OCI-LY7 (cell line): ENCODE results near the gene NEAT1. TPM values are rescaled to one million over a fixed set of nuclear protein-coding genes. Genes with fewer than 3 reads are reported as not detected.
"Not testable (repeated sequence)": the region's sequence is repeated elsewhere in the genome, so short reads cannot be mapped to it uniquely, and the experiment has no call there.

ENCODE experiments used
- BruUV-seq: library from RNA; stranded (reverse); fragments of 400-500 nt; replicated peaks from 2 replicates; lab custom pipeline; 2021; lab: Mats Ljungman, UMichigan
- CTCF ChIA-PET: fragments of 300-600 bp; sonication (Branson Sonifier 250); formaldehyde crosslinking; loops from one replicate; lab custom pipeline; 2022; ENCODE audit warnings: antibody characterized with exemption; ENCODE audit not compliant: unreplicated experiment; lab: Charles Lee
- POLR2A ChIA-PET: fragments of 300-600 bp; sonication (Branson Sonifier 250); formaldehyde crosslinking; loops from one replicate; lab custom pipeline; 2022; ENCODE audit warnings: antibody characterized with exemption; lab: Charles Lee
- DNase-seq: peaks from one replicate; pipeline ENCODE4 v3.0.0-alpha.2; 2015; ENCODE audit warnings: low spot score
- H2AFZ ChIP-seq: fragments of 200-600 bp; sonication (generic), shearing (Covaris generic); 2 replicates; pipeline ENCODE4 v1.6.1; 2014; ENCODE audit warnings: mild to moderate bottlenecking, antibody characterized with exemption, low read length, moderate library complexity
- H3K27ac ChIP-seq: fragments of 200-600 bp; sonication (generic); 2 replicates; pipeline ENCODE4 v1.5.1; 2014; ENCODE audit warnings: mixed run types, low read depth, mild to moderate bottlenecking, moderate library complexity, low read length, inconsistent platforms; ENCODE audit not compliant: poor library complexity, severe bottlenecking
- H3K36me3 ChIP-seq: fragments of 200-600 bp; sonication (generic); 2 replicates; pipeline ENCODE4 v1.6.1; 2014; ENCODE audit warnings: mild to moderate bottlenecking, antibody characterized with exemption, low read length, moderate library complexity, mixed read lengths; ENCODE audit not compliant: insufficient read depth
- H3K4me1 ChIP-seq: fragments of 200-600 bp; sonication (generic); 2 replicates; pipeline ENCODE4 v1.5.1; 2014; ENCODE audit warnings: mild to moderate bottlenecking, low read length; ENCODE audit not compliant: insufficient read depth, poor library complexity, severe bottlenecking
- H3K4me2 ChIP-seq: fragments of 200-600 bp; sonication (generic); 2 replicates; pipeline ENCODE4 v1.6.1; 2014; ENCODE audit warnings: mild to moderate bottlenecking, low read length
- H3K4me3 ChIP-seq: fragments of 200-600 bp; sonication (generic); 2 replicates; pipeline ENCODE4 v1.5.1; 2014; ENCODE audit warnings: mild to moderate bottlenecking, low read depth, low read length; ENCODE audit not compliant: poor library complexity, severe bottlenecking
- H3K79me2 ChIP-seq: fragments of 200-600 bp; sonication (generic); 2 replicates; pipeline ENCODE4 v1.6.1; 2016; ENCODE audit warnings: low read depth, mild to moderate bottlenecking, low read length, moderate library complexity, mixed read lengths; ENCODE audit not compliant: insufficient read depth
- H3K9me2 ChIP-seq: fragments of 200-600 bp; sonication (generic); 2 replicates; pipeline ENCODE4 v1.6.1; 2016; ENCODE audit warnings: mild to moderate bottlenecking, low read length, mixed read lengths; ENCODE audit not compliant: insufficient read depth
- H3K9me3 ChIP-seq: fragments of 200-600 bp; sonication (generic); 2 replicates; pipeline ENCODE4 v1.6.1; 2014; ENCODE audit warnings: mild to moderate bottlenecking, mixed run types, low read length, mixed read lengths
- H4K20me1 ChIP-seq: fragments of 200-600 bp; sonication (generic); 2 replicates; pipeline ENCODE4 v1.6.1; 2014; ENCODE audit warnings: mild to moderate bottlenecking, antibody characterized with exemption, low read length, moderate library complexity, mixed read lengths; ENCODE audit not compliant: insufficient read depth
- CTCF ChIP-seq: fragments of 200-600 bp; sonication (generic); conservative IDR thresholded peaks from 2 replicates; pipeline ENCODE4 v1.5.1; 2014; ENCODE audit warnings: mild to moderate bottlenecking, antibody characterized with exemption, low read length, moderate library complexity, mixed read lengths
- EZH2phosphoT487 ChIP-seq: fragments of 200-600 bp; sonication (generic); IDR thresholded peaks from 2 replicates; pipeline ENCODE4 v1.6.1; 2018; ENCODE audit warnings: low read depth, borderline replicate concordance, mild to moderate bottlenecking, mixed run types, antibody characterized with exemption, low read length, moderate library complexity, mixed read lengths
- intact Hi-C: fragments of 100-400 bp; cut with micrococcal nuclease; formaldehyde crosslinking; loops from one replicate; pipeline ENCODE4 v1.10.0; 2022; ENCODE audit not compliant: unreplicated experiment
- total RNA-seq, 2 experiments: library from RNA; depleted of rRNA in 1 of 2; stranded (reverse); fragments of >200 nt in 1 of 2; shearing (Covaris generic) in 1 of 2; gene quantifications; 2 replicates each; pipeline ENCODE4 v1.2.3, GENCODE V29; 2014 to 2022

NEAT1 gene
- total RNA-seq, 2 experiments from 2014 or later: 30.1 to 440 TPM

DNA sequence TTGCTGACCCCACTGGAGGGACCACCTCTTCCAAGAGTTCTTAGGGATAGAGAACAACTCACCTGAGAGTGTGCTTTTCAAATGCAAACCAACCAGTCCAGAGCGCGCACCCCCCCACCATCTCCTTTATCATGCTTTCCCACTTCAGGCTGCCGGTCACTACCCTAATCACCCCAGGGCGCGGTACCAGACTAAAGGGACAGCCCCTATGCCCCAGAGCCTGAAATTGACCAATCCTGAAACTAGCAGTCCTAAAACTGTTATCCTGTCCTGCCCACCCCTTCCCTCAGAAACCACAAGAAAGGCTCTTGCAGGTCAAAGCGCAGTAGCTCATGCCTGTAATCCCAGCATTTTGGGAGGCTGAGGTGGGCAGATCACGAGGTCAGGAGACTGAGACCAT, 37.0 kb downstream of the NEAT1 start:
- Histone ChIP-seq H3K79me2 (peaks cover 38% of the 10 kb centered on the region; the same call in 1 of the 2 replicates), H3K4me3 (no peak overlapping the region), H3K27ac (no peak overlapping the region), H3K9me3 (no peaks in the 10 kb centered on the region), H3K4me2 (no peak overlapping the region), H4K20me1 (no peaks in the 10 kb centered on the region), H3K36me3 (peaks cover 14% of the 10 kb centered on the region), H2AFZ (no peak overlapping the region), H3K9me2 (no peaks in the 10 kb centered on the region), H3K4me1 (peaks cover 33% of the 10 kb centered on the region)
- no TSS peak for BruUV-seq
- ChIA-PET POLR2A (interaction anchor here (1.1 to 2.7 kb wide), 4 partner anchors 9 to 40 kb away, joined by 3 to 8 read pairs (median 4); partner anchors contain the start of gene MALAT1), CTCF (interaction anchor here (1.7 kb wide), 1 partner anchor 9 kb away, joined by 5 read pairs; no protein-coding TSS in a partner anchor)
- intact Hi-C loops: no loop called here
- no peak for TF ChIP-seq EZH2phosphoT487
- no peak for DNase-seq

DNA sequence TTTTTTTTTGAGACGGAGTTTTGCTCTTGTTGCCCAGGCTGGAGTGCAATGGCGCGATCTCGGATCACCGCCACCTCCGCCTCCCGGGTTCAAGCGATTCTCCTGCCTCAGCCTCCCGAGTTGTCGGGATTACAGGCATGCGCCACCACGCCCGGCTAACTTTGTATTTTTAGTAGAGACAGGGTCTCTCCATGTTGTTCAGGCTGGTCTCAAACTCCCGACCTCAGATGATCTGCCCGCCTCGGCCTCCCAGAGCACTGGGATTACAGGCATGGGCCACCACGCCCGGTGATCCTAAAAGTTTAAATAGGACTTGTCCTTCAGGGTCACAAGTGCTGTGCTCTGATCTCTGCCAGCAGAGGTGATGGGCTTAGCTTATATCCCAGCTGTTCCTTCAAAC, 42.9 kb downstream of the NEAT1 start:
- intact Hi-C loops, H3K9me2 ChIP-seq, H3K27ac ChIP-seq, CTCF ChIA-PET, H4K20me1 ChIP-seq, H2AFZ ChIP-seq, H3K9me3 ChIP-seq, H3K4me3 ChIP-seq, H3K4me2 ChIP-seq, H3K79me2 ChIP-seq, BruUV-seq, H3K36me3 ChIP-seq, DNase-seq: not testable (repeated sequence)
- POLR2A ChIA-PET: interaction anchor here (0.7 to 1.0 kb wide), 3 partner anchors 10 to 48 kb away, joined by 4 to 7 read pairs (median 4); no protein-coding TSS in a partner anchor
- H3K4me1 ChIP-seq: peaks cover 16% of the 10 kb centered on the region

- intact Hi-C loops, H3K9me3 ChIP-seq, CTCF ChIA-PET, H3K36me3 ChIP-seq, H4K20me1 ChIP-seq, H3K4me3 ChIP-seq, H3K4me2 ChIP-seq, DNase-seq, H3K79me2 ChIP-seq, H2AFZ ChIP-seq, H3K27ac ChIP-seq, BruUV-seq, H3K9me2 ChIP-seq: not testable (repeated sequence)
- peaks cover 34% of the 10 kb centered on the region for H3K4me1 ChIP-seq
- POLR2A ChIA-PET: interaction anchor here (1.3 kb wide), 1 partner anchor 10 kb away, joined by 8 read pairs; no protein-coding TSS in a partner anchor
- TF ChIP-seq CTCF: peak; percentile 67
Observed at GRCh38 chr11:65467306-65467705, 44.7 kb downstream of the NEAT1 start.
